H1 (cell line): ENCODE measurements around the gene SLC1A3. TPM values are rescaled to one million over a fixed set of nuclear protein-coding genes. Genes with fewer than 3 reads are reported as not detected.
A peak's percentile ranks its signal among the peaks of the same experiment; 100 is the strongest.

Experiments
- ASH2L ChIP-seq: fragments of 200-600, 300-600 bp; sonication (generic); IDR thresholded peaks from one replicate; pipeline ENCODE4 v1.7.1; 2017; ENCODE audit warnings: low read length
- CHD2 ChIP-seq: IDR thresholded peaks from 2 replicates; pipeline ENCODE4 v1.6.1; 2012; ENCODE audit warnings: low read length, improper control_type of control experiment
- CHD7 ChIP-seq: fragments of 300-600 bp; sonication (generic); IDR thresholded peaks from 2 replicates; pipeline ENCODE4 v1.7.1; 2012; ENCODE audit warnings: low read length, moderate library complexity, mild to moderate bottlenecking, inconsistent platforms; ENCODE audit not compliant: insufficient replicate concordance
- GTF2F1 ChIP-seq: IDR thresholded peaks from 2 replicates; pipeline ENCODE4 v1.6.1; 2012; ENCODE audit warnings: low read depth, low read length, improper control_type of control experiment, borderline replicate concordance
- RNF2 ChIP-seq: fragments of 200-900, 300-1000 bp; sonication (generic); IDR thresholded peaks from 2 replicates; pipeline ENCODE4 v1.7.1; 2016; ENCODE audit warnings: borderline replicate concordance, low read depth, mild to moderate bottlenecking, antibody characterized with exemption, low read length; ENCODE audit not compliant: poor library complexity, severe bottlenecking; ENCODE audit errors: missing control alignments
- SIX5 ChIP-seq: IDR thresholded peaks from 2 replicates; pipeline ENCODE4 v1.6.1; 2011; ENCODE audit warnings: mild to moderate bottlenecking, low read depth, low read length
- polyA plus RNA-seq, 7 experiments: library from polyadenylated mRNA; depleted of rRNA in 3 of 7; stranded (reverse) in 5 of 7; unstranded in 2 of 7; fragments of >200 nt in 5 of 7; fragments of 200-250 nt in 2 of 7; gene quantifications; 1 replicate in 5 of 7; 2 replicates in 1 of 7; 4 replicates in 1 of 7; pipeline versions ENCODE4 v1.2.1 to v1.2.3, GENCODE V29; 2011 to 2013; ENCODE audit warnings: missing spikeins in 2 of 7, mixed read lengths in 2 of 7
- total RNA-seq: library from RNA; stranded (reverse); fragmentation: NEBNext Ultra II Directional; extraction: Animal tissue kit (Norgen Biotek cat#: 25700); gene quantifications from 2 replicates; pipeline ENCODE4 v1.2.1, GENCODE V29; 2021
- TF ChIP-seq, protein P1 (sequence below): IDR thresholded peaks from 2 replicates; pipeline ENCODE4 v1.6.1; 2011; ENCODE audit warnings: low read length, improper control_type of control experiment

SLC1A3 gene
- total and polyA plus RNA-seq, 2 of the 8 experiments (the other 6 are each of a cell fraction or from before 2014, with no cell fraction given): 26.7 to 35.3 TPM

GRCh38 chr5:36690041-36690961 lies 83.9 kb downstream of the SLC1A3 start (continued):
- TF ChIP-seq CHD7: no peak
- TF ChIP-seq, protein P1, sequence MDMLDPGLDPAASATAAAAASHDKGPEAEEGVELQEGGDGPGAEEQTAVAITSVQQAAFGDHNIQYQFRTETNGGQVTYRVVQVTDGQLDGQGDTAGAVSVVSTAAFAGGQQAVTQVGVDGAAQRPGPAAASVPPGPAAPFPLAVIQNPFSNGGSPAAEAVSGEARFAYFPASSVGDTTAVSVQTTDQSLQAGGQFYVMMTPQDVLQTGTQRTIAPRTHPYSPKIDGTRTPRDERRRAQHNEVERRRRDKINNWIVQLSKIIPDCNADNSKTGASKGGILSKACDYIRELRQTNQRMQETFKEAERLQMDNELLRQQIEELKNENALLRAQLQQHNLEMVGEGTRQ: no peak
- TF ChIP-seq RNF2: no peak
- peak; percentile 96 for TF ChIP-seq ASH2L
- TF ChIP-seq GTF2F1: no peak; the same call in 1 of the 2 replicates
- TF ChIP-seq SIX5: no peak
- TF ChIP-seq CHD2: peak; percentile 42; the same call in 1 of the 2 replicates
